Caco-2 (cell line): ENCODE measurements around the gene CARD11. TPM values are rescaled to one million over a fixed set of nuclear protein-coding genes. Genes with fewer than 3 reads are reported as not detected.

Source experiments
- BruUV-seq: library from RNA; stranded (reverse); fragments of 400-500 nt; replicated peaks from 2 replicates; lab custom pipeline; 2021; lab: Mats Ljungman, UMichigan
- CTCF ChIA-PET: fragments of 300-600 bp; sonication (Branson Sonifier 250); formaldehyde crosslinking; loops from one replicate; lab custom pipeline; 2022; ENCODE audit warnings: antibody characterized with exemption; lab: Charles Lee
- POLR2A ChIA-PET: fragments of 300-600 bp; sonication (Branson Sonifier 250); formaldehyde crosslinking; loops from one replicate; lab custom pipeline; 2022; ENCODE audit warnings: antibody characterized with exemption; lab: Charles Lee
- DNase-seq, 2 experiments: peaks; one replicate each; pipeline versions ENCODE4 v3.0.0 to v3.0.0-alpha.2; 2020 to 2022
- H3K27me3 ChIP-seq: replicated peaks from 2 replicates; pipeline ENCODE4 v1.6.0; 2011; ENCODE audit warnings: low read length; ENCODE audit not compliant: control insufficient read depth, insufficient read depth
- H3K36me3 ChIP-seq: 2 replicates; pipeline ENCODE4 v1.5.1; 2011; ENCODE audit warnings: low read length; ENCODE audit not compliant: control insufficient read depth, insufficient read depth
- H3K4me1 ChIP-seq: fragments of 250-450 bp; sonication (Bioruptor Pico); 2 replicates; pipeline ENCODE4 v1.5.1; 2020; ENCODE audit warnings: mild to moderate bottlenecking
- H3K4me3 ChIP-seq: 2 replicates; pipeline ENCODE4 v1.5.1; 2011; ENCODE audit warnings: low read depth, mild to moderate bottlenecking, control low read depth, low read length
- H3K9me3 ChIP-seq: fragments of 250-450 bp; sonication (Bioruptor Pico); 2 replicates; pipeline ENCODE4 v1.5.1; 2020; ENCODE audit warnings: mild to moderate bottlenecking, moderate library complexity
- H3K27ac Mint-ChIP-seq: one replicate; pipeline ENCODE4 v1.8.0; 2022; ENCODE audit warnings: mixed read lengths; ENCODE audit not compliant: unreplicated experiment
- H3K27me3 Mint-ChIP-seq: one replicate; pipeline ENCODE4 v1.8.0; 2022; ENCODE audit warnings: mixed read lengths; ENCODE audit not compliant: insufficient read depth, unreplicated experiment
- H3K36me3 Mint-ChIP-seq: one replicate; pipeline ENCODE4 v1.8.0; 2022; ENCODE audit warnings: mild to moderate bottlenecking, mixed read lengths; ENCODE audit not compliant: insufficient read depth, unreplicated experiment
- H3K4me1 Mint-ChIP-seq: one replicate; pipeline ENCODE4 v1.8.0; 2022; ENCODE audit warnings: low read depth, mixed read lengths; ENCODE audit not compliant: unreplicated experiment
- H3K4me3 Mint-ChIP-seq: one replicate; pipeline ENCODE4 v1.8.0; 2022; ENCODE audit warnings: mild to moderate bottlenecking, moderate library complexity, mixed read lengths; ENCODE audit not compliant: unreplicated experiment
- H3K9me3 Mint-ChIP-seq: one replicate; pipeline ENCODE4 v1.8.0; 2022; ENCODE audit warnings: mixed read lengths; ENCODE audit not compliant: unreplicated experiment
- CTCF ChIP-seq, 2 experiments: fragments of 200-600 bp in 1 of 2; IDR thresholded peaks; 1 replicate in 1 of 2; 2 replicates in 1 of 2; pipeline versions ENCODE4 v1.5.1 to v1.8.0; 2011 to 2022; ENCODE audit warnings: antibody characterized with exemption in 1 of 2, control low read depth in 1 of 2, inconsistent platforms in 1 of 2, low read depth in 1 of 2, low read length in 1 of 2, mild to moderate bottlenecking in 1 of 2, moderate library complexity in 1 of 2; ENCODE audit not compliant: insufficient read depth in 1 of 2, severe bottlenecking in 1 of 2, unreplicated experiment in 1 of 2
- intact Hi-C: fragments of 100-400 bp; cut with micrococcal nuclease; formaldehyde crosslinking; loops from one replicate; pipeline ENCODE4 v1.10.0; 2022; ENCODE audit not compliant: unreplicated experiment
- total RNA-seq: library from RNA; stranded (reverse); gene quantifications from 2 replicates; pipeline ENCODE4 v1.2.3, GENCODE V29; 2022

CARD11 gene
- total RNA-seq, 1 experiment from 2014 or later = 5.4 TPM

DNA sequence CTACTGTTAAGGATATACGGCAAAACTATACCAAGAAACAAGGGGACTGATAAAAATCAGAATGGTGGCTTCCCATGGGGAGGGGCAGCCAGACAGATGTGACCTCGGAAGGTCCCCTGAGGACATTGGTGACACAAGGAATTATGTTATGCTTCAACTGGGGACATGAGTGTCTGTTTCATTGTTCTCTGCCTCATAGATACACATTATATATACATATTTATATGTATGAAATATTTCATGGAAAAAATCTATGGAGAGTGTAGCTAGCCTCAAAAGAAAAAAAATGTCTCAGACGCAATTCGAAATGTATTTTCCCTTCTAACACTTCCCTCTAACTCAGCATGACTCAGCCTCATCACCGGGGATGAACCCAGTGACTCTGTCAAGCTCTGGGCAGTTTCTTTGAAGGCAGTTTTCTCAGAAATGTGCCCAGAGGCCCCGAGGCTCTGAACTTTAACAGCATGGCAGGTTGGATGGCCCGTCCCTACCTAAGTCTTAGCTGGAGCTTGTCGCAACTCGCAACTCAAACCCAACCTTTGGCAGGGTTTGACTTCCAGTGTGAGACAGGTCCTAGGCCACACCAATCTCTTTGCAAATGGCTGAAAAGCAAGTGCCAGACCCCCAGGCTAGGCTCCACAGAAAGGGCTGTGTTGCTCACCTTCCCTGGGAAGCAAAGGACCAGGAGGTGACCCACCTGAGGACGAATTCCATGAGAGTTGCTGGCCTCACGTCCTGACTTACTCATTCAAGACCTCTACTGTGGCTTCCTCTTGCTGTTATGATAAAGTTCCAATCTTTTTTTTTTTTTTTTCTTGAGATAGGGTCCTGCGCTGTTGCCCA is 86.9 kb downstream of the CARD11 start:
- H3K9me3 Mint-ChIP-seq = peaks cover 8% of the 10 kb centered on the region
- BruUV-seq = no TSS peak
- Histone ChIP-seq H3K27me3 (no peaks in the 10 kb centered on the region), H3K4me3 (no peak overlapping the region), H3K4me1 (no peaks in the 10 kb centered on the region), H3K36me3 (no peaks in the 10 kb centered on the region), H3K9me3 (no peaks in the 10 kb centered on the region)
- ChIA-PET CTCF (interaction anchor here (0.6 to 0.7 kb wide), 2 partner anchors 20 to 1959 kb away, joined by 6 read pairs; no protein-coding TSS in a partner anchor), POLR2A (no interaction called here)
- H3K4me1 Mint-ChIP-seq = no peaks in the 10 kb centered on the region
- intact Hi-C loops = no loop called here
- no peak overlapping the region for H3K27ac Mint-ChIP-seq
- TF ChIP-seq CTCF (IDR thresholded peaks at IDR 0.05; ENCODE audit: insufficient read depth in 1 of 2, low read depth in 1 of 2, low read length in 1 of 2, severe bottlenecking in 1 of 2, unreplicated experiment in 1 of 2) = no peak
- no peaks in the 10 kb centered on the region for H3K27me3 Mint-ChIP-seq
- peak in 1 of 2 experiments; percentile 49 for DNase-seq
- no peaks in the 10 kb centered on the region for H3K36me3 Mint-ChIP-seq
- H3K4me3 Mint-ChIP-seq = no peak overlapping the region

DNA sequence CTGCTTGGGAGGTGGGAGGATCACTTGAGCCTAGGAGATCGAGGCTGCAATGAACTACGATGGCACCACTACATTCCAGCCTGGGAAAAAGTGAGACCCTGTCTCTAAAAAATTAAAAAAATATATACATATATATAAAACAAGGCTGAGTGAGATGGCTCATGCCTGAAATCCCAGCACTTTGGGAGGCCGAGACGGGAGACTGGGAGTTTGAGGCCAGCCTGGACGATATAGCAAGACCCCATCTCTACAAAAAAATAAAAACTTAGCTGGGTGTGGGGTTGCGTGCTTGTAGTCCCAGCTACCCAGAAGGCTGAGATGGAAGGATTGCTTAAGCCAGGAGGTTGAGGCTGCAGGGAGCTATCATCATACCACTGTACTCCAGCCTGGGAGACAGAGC is 87.6 kb downstream of the CARD11 start:
- H3K27me3 Mint-ChIP-seq = no peaks in the 10 kb centered on the region
- Histone ChIP-seq H3K36me3 (no peaks in the 10 kb centered on the region), H3K4me3 (no peak overlapping the region), H3K9me3 (no peaks in the 10 kb centered on the region), H3K4me1 (no peaks in the 10 kb centered on the region), H3K27me3 (no peaks in the 10 kb centered on the region)
- H3K4me3 Mint-ChIP-seq = no peak overlapping the region
- peaks cover 13% of the 10 kb centered on the region for H3K9me3 Mint-ChIP-seq
- no TSS peak for BruUV-seq
- H3K36me3 Mint-ChIP-seq = no peaks in the 10 kb centered on the region
- H3K27ac Mint-ChIP-seq = no peak overlapping the region
- no peaks in the 10 kb centered on the region for H3K4me1 Mint-ChIP-seq
- no peak for TF ChIP-seq CTCF (IDR thresholded peaks at IDR 0.05; ENCODE audit: insufficient read depth in 1 of 2, low read depth in 1 of 2, low read length in 1 of 2, severe bottlenecking in 1 of 2, unreplicated experiment in 1 of 2)
- no peak for DNase-seq
- intact Hi-C loops = no loop called here
- ChIA-PET CTCF (no interaction called here), POLR2A (no interaction called here)

DNA sequence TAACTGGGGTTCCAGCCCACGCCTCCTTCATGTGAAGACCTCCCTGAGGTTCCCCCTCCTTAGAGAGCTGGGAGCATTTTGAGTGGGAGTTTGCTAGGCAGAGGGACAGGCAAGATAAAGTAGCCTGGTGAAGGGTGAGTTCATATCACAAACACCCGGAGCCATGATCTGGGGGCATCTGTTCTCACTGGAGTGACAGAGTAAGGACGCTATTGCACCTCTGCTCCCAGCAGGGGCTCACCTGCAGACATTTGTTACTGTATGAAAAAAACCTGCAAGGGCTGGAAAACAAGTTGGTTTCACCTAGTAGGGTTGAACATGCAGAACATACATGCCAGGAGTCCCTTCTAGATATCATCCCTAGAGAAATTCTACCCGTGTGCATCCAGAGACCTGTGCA is 88.4 kb downstream of the CARD11 start:
- Mint-ChIP-seq H3K27me3 (no peaks in the 10 kb centered on the region), H3K4me3 (no peak overlapping the region), H3K27ac (no peak overlapping the region), H3K4me1 (no peaks in the 10 kb centered on the region), H3K9me3 (peaks cover 22% of the 10 kb centered on the region), H3K36me3 (no peaks in the 10 kb centered on the region)
- ChIA-PET CTCF (no interaction called here), POLR2A (no interaction called here)
- Histone ChIP-seq H3K27me3 (no peaks in the 10 kb centered on the region), H3K4me1 (no peaks in the 10 kb centered on the region), H3K4me3 (no peak overlapping the region), H3K36me3 (no peaks in the 10 kb centered on the region), H3K9me3 (no peaks in the 10 kb centered on the region)
- intact Hi-C loops = no loop called here
- no peak for TF ChIP-seq CTCF (IDR thresholded peaks at IDR 0.05; ENCODE audit: insufficient read depth in 1 of 2, low read depth in 1 of 2, low read length in 1 of 2, severe bottlenecking in 1 of 2, unreplicated experiment in 1 of 2)
- no peak for DNase-seq
- no TSS peak for BruUV-seq
